Measurements from ENCODE around the gene PLPP4.

PLPP4 gene

DNA sequence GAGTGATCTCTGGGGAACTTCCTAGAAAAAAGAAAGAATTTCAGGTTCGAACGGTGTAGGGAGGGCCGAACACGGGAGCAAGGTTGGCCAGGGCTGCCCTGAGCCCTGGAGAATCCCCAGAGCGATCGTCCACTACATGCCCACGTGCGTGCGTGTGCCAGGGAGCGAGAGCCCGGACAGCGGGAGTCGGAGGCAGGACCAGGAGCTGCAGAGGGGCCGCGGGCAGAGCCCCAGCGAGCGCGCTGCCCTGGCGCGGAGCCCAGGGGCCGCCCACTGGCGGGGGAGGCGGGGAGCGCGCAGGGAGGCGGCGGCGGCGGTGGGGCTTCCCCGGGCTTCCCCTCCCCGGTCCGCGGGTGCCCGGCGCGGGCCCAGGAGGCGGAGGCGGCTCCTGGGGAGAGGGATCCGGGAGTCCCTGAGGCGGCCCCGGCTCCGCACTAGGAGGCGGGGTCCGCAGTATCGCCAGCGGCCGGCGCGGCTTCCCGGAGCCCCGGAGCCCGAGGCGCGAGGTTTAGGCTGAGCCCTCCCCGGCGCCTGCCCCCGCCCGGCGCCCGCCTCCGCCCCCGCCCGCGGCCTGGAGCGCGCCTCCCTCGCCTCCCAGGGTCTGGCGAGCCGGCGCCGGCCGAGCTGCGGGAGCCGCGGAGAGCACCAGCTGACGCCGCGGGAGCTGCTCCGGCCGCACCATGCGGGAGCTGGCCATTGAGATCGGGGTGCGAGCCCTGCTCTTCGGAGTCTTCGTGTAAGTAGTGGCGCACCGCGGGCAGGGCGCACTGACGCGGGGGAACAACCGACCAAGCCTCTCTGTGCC is at the start of gene PLPP4:
Gene PLPP4 (plus strand): TSS at position 602 of the 805 bp plus-strand sequence. CDS start 79 bp downstream, at position 681.
- DNase-seq (ENCODE audit: low spot score): peak; percentile 52
- TF ChIP-seq, protein P1, sequence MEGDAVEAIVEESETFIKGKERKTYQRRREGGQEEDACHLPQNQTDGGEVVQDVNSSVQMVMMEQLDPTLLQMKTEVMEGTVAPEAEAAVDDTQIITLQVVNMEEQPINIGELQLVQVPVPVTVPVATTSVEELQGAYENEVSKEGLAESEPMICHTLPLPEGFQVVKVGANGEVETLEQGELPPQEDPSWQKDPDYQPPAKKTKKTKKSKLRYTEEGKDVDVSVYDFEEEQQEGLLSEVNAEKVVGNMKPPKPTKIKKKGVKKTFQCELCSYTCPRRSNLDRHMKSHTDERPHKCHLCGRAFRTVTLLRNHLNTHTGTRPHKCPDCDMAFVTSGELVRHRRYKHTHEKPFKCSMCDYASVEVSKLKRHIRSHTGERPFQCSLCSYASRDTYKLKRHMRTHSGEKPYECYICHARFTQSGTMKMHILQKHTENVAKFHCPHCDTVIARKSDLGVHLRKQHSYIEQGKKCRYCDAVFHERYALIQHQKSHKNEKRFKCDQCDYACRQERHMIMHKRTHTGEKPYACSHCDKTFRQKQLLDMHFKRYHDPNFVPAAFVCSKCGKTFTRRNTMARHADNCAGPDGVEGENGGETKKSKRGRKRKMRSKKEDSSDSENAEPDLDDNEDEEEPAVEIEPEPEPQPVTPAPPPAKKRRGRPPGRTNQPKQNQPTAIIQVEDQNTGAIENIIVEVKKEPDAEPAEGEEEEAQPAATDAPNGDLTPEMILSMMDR (IDR thresholded peaks at IDR 0.05; ENCODE audit: extremely low read depth, insufficient read depth, missing control alignments): no peak
- in situ Hi-C loops (cut with MboI; ENCODE audit: low pct_unique_long_range_greater_than_20kb, low sequenced_read_pairs, unreplicated experiment): no loop called here

DNA sequence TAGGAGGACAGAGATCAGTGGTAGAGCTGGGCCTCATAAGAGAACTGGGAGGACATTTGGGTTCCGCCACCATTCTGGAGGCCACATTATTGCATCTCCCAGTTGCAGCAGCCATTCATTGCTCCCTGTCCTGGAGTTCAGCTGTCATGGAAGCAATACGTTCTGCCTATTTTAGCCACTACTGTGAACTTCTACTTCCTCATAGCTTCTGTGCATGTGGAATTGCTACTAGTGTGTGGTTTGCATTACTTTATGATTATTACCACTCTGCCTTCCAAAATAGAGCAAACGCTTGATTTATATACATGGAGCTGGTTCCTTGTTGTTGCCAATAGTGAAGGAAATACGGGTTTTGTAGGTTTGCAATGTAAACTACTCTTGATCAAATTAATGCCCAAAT is 47.2 kb upstream of the PLPP4 start:
- in situ Hi-C loops (cut with MboI; ENCODE audit: low pct_unique_long_range_greater_than_20kb, low sequenced_read_pairs, unreplicated experiment): loop anchor here (25.0 kb wide), 1 partner anchor 327 kb away; no protein-coding TSS in a partner anchor
- TF ChIP-seq, protein P1 (IDR thresholded peaks at IDR 0.05; ENCODE audit: extremely low read depth, insufficient read depth, missing control alignments): no peak

DNA sequence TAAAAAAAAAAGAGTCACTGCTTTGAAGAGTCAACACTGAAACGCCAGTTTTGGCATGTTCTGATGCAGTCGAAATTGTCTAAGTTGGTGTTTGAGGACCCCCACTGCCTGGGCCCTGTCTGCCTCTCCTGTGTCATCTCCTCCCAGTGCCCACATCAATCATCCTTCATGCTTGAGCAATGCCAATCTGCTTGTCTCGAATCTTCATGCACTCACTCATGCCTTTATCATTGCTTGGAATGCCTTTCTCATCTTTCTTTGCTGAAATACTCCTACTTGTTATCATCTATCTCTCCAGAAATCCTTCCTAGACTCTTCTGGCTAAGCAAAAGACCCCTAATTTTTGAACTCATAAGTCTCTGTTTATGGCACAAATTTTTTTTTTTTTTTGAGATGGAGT is 42.1 kb upstream of the PLPP4 start:
- TF ChIP-seq, protein P1 (IDR thresholded peaks at IDR 0.05; ENCODE audit: extremely low read depth, insufficient read depth, missing control alignments): no peak
- in situ Hi-C loops (cut with MboI; ENCODE audit: low pct_unique_long_range_greater_than_20kb, low sequenced_read_pairs, unreplicated experiment): loop anchor here (25.0 kb wide), 1 partner anchor 322 kb away; no protein-coding TSS in a partner anchor
- DNase-seq (ENCODE audit: low spot score): no peak

More for the DNA sequence above, 47.2 kb upstream of the PLPP4 start:
- no peak for DNase-seq (ENCODE audit: low spot score)

DNA sequence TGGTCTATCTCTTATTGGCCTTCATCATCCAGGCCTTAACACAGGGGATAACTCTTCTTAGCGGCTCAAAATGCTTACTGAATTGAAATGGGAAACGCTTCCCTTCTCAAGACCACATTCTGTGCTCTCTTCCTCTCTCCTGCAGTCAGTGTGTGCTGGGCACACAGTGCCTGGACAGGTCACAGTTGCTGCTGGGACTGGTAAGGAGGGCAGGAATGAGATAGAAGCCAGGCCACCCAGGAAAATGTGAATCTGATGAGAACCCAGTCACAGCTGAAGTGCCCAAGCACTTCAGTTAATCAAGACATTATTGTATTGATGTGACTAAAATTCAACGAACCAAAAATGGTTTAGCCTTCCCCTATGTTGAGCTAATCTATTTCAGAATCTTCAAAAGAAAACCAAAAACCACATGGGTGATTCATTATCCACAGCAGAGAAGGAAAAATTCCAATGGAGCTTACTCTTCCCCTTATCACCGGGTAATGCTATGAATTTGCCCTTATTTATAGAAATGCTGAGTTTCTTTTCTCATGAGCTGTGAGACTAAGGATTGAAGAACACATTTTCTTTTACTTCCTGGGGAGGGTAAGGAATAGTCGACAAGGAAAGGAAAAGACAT is 41.2 kb upstream of the PLPP4 start:
- no peak for DNase-seq (ENCODE audit: low spot score)
- in situ Hi-C loops (cut with MboI; ENCODE audit: low pct_unique_long_range_greater_than_20kb, low sequenced_read_pairs, unreplicated experiment): loop anchor here (25.0 kb wide), 1 partner anchor 321 kb away; no protein-coding TSS in a partner anchor
- TF ChIP-seq, protein P1 (IDR thresholded peaks at IDR 0.05; ENCODE audit: extremely low read depth, insufficient read depth, missing control alignments): no peak

DNA sequence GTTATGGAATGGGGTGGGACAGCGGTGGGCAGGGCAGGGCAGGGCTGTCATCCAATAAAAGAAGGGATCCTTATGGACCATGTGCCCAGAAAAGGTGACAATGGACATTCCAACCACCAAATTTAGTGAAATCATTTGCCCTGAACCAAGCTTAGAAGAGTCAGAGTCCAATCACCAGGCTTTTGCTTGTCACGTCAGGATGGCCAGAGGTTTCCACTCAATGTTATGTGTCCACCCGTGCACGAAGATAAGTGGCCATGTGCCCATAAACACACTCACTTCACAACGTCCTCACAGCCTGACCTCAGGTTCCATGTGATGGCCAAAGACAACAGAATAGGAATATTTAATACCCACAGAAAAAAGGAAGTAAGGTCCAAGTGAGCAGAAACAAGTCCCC is 36.6 kb upstream of the PLPP4 start:
- TF ChIP-seq, protein P1 (IDR thresholded peaks at IDR 0.05; ENCODE audit: extremely low read depth, insufficient read depth, missing control alignments): no peak
- no peak for DNase-seq (ENCODE audit: low spot score)
- in situ Hi-C loops (cut with MboI; ENCODE audit: low pct_unique_long_range_greater_than_20kb, low sequenced_read_pairs, unreplicated experiment): loop anchor here (25.0 kb wide), 1 partner anchor 317 kb away; no protein-coding TSS in a partner anchor

DNA sequence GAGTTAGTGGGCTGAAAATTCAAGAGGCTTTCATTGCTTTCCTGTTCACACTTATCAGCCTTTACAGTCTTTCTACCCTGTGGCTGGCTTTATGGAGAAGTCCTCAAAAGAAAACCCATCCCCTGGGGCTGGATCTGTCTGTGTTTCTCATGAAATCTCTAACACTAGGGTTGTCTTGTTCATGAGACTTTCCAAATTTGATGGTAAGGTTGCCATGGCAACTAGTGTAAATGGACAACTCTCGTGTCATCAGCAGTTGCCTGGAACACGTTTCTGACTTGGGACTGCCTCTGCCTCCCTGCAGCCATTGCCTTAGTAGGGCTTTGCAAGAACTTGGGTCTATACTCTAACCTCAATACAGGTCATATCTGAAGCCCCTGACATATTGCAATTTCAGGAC is 35.8 kb upstream of the PLPP4 start:
- in situ Hi-C loops (cut with MboI; ENCODE audit: low pct_unique_long_range_greater_than_20kb, low sequenced_read_pairs, unreplicated experiment): loop anchor here (25.0 kb wide), 1 partner anchor 316 kb away; no protein-coding TSS in a partner anchor
- no peak for DNase-seq (ENCODE audit: low spot score)

More for the DNA sequence above, 35.8 kb upstream of the PLPP4 start:
- TF ChIP-seq, protein P1 (IDR thresholded peaks at IDR 0.05; ENCODE audit: extremely low read depth, insufficient read depth, missing control alignments): no peak

All from GM13977 (cell line).